K562 (cell line): ENCODE measurements around the gene ASB2. TPM values are rescaled to one million over a fixed set of nuclear protein-coding genes. Genes with fewer than 3 reads are reported as not detected.

Experiments
- ATAC-seq: fragments of 200-7000 bp; cut with Tn5 transposase; 3 replicates; pipeline ENCODE4 v1.9.1; 2020; ENCODE audit warnings: moderate library complexity
- BruUV-seq: library from RNA; stranded (reverse); fragments of 400-500 nt; replicated peaks from 2 replicates; lab custom pipeline; 2021; lab: Mats Ljungman, UMichigan
- CTCF ChIA-PET: fragments of 300-600 bp; formaldehyde crosslinking; extraction: SDS; loops from one replicate; lab custom pipeline; 2021; ENCODE audit warnings: low intra/inter-chr PET ratio; lab: Yijun Ruan, JAX
- POLR2A ChIA-PET: fragments of 300-600, 350-650 bp; sonication (Branson Sonifier 250); formaldehyde crosslinking; extraction: SDS; loops from one replicate; lab custom pipeline; 2021; ENCODE audit warnings: antibody characterized with exemption, inconsistent platforms; lab: Yijun Ruan, JAX
- DNase-seq, 4 experiments: peaks; one replicate each; pipeline versions ENCODE4 v3.0.0 to v3.0.0-alpha.2; 2011 to 2018; ENCODE audit warnings: low spot score in 3 of 4, mixed read lengths in 3 of 4; ENCODE audit errors: extremely low read depth in 1 of 4
- FAIRE-seq: peaks from 2 replicates; lab custom pipeline; 2011; peaks lifted over from hg19 to GRCh38; lab: Jason Lieb, UNC
- H2AFZ ChIP-seq: 2 replicates; pipeline ENCODE4 v1.6.0; 2011; ENCODE audit warnings: low read depth, low read length, control low read depth, inconsistent platforms
- H3K27ac ChIP-seq: fragments of 200-600 bp; 3 replicates; pipeline ENCODE4 v1.8.0; 2011; ENCODE audit warnings: low read depth, mild to moderate bottlenecking, control low read depth, inconsistent platforms, low read length, moderate library complexity, mixed read lengths; ENCODE audit errors: extremely low read depth
- H3K27me3 ChIP-seq, 2 experiments: fragments of 300-600 bp in 1 of 2; 2 replicates in 1 of 2; 3 replicates in 1 of 2; pipeline versions ENCODE4 v1.6.0 to v1.8.0; 2011; ENCODE audit warnings: inconsistent platforms in 2 of 2, low read length in 2 of 2, mild to moderate bottlenecking in 1 of 2, mixed read lengths in 1 of 2, moderate library complexity in 1 of 2; ENCODE audit not compliant: control insufficient read depth in 2 of 2, insufficient read depth in 2 of 2
- H3K36me3 ChIP-seq: fragments of 300-600 bp; 3 replicates; pipeline ENCODE4 v1.8.0; 2011; ENCODE audit warnings: mild to moderate bottlenecking, low read length, inconsistent platforms; ENCODE audit not compliant: control insufficient read depth, insufficient read depth
- H3K4me1 ChIP-seq, 2 experiments: fragments of 200-600 bp in 1 of 2; replicated peaks in 1 of 2; 2 replicates in 1 of 2; 3 replicates in 1 of 2; pipeline versions ENCODE4 v1.5.1 to v1.8.0; 2011; ENCODE audit warnings: inconsistent platforms in 2 of 2, low read length in 2 of 2, mild to moderate bottlenecking in 1 of 2, mixed read lengths in 1 of 2, moderate library complexity in 1 of 2; ENCODE audit not compliant: control insufficient read depth in 2 of 2, insufficient read depth in 2 of 2
- H3K4me2 ChIP-seq: 2 replicates; pipeline ENCODE4 v1.6.1; 2011; ENCODE audit warnings: low read length, control low read depth, inconsistent platforms, mixed read lengths; ENCODE audit not compliant: insufficient read depth
- H3K4me3 ChIP-seq: fragments of 200-600 bp; sonication (generic), shearing (Covaris generic); 2 replicates; pipeline ENCODE4 v1.5.1; 2016; ENCODE audit warnings: control low read depth, inconsistent platforms
- H3K79me2 ChIP-seq: fragments of 200-600 bp; 3 replicates; pipeline ENCODE4 v1.8.0; 2011; ENCODE audit warnings: low read length, inconsistent platforms; ENCODE audit not compliant: control insufficient read depth, insufficient read depth
- H3K9ac ChIP-seq, 2 experiments: 2 replicates each; pipeline versions ENCODE4 v1.6.0 to v1.6.1; 2011; ENCODE audit warnings: low read depth in 2 of 2, low read length in 2 of 2, control low read depth in 1 of 2, inconsistent platforms in 1 of 2, mild to moderate bottlenecking in 1 of 2, mixed read lengths in 1 of 2; ENCODE audit not compliant: insufficient read depth in 1 of 2
- H3K9me1 ChIP-seq: one replicate; pipeline ENCODE4 v1.6.0; 2011; ENCODE audit warnings: inconsistent platforms, mild to moderate bottlenecking, low read length, moderate library complexity; ENCODE audit not compliant: control insufficient read depth, insufficient read depth
- H3K9me3 ChIP-seq: replicated peaks from 2 replicates; pipeline ENCODE4 v1.5.1; 2011; ENCODE audit warnings: low read depth, low read length, inconsistent platforms; ENCODE audit not compliant: control insufficient read depth, insufficient read depth
- H4K20me1 ChIP-seq: replicated peaks from 2 replicates; pipeline ENCODE4 v1.6.1; 2011; ENCODE audit warnings: low read length, inconsistent platforms, mixed read lengths; ENCODE audit not compliant: control insufficient read depth, insufficient read depth
- E2F4 ChIP-seq: sonication (generic); formaldehyde crosslinking; IDR thresholded peaks from 2 replicates; pipeline ENCODE4 v1.8.0; 2022; ENCODE audit warnings: mild to moderate bottlenecking, low read depth, missing genetic modification reagents
- GABPB2 ChIP-seq: fragments of 250-450 bp; sonication (Bioruptor Pico); conservative IDR thresholded peaks from 2 replicates; pipeline ENCODE4 v1.5.1; 2021; ENCODE audit warnings: mild to moderate bottlenecking
- ILK ChIP-seq: fragments of 450-650 bp; IDR thresholded peaks from 2 replicates; pipeline ENCODE4 v1.6.1; 2016; ENCODE audit warnings: missing genetic modification characterization, low read depth, mild to moderate bottlenecking, missing compliant biosample characterization, moderate library complexity, borderline replicate concordance
- SOX6 ChIP-seq: fragments of 450-650 bp; IDR thresholded peaks from 2 replicates; pipeline ENCODE4 v1.6.1; 2014; ENCODE audit warnings: mild to moderate bottlenecking
- ZNF507 ChIP-seq: conservative IDR thresholded peaks from 2 replicates; pipeline ENCODE4 v1.6.1; 2017; ENCODE audit warnings: missing genetic modification characterization, missing compliant biosample characterization
- ZNF778 ChIP-seq: fragments of 450-650 bp; formaldehyde crosslinking; IDR thresholded peaks from 2 replicates; pipeline ENCODE4 v1.4.0; 2020; ENCODE audit warnings: mild to moderate bottlenecking, moderate library complexity
- WGBS: fragments of 100-300 bp; shearing (Covaris generic); methylation state at CpG from one replicate; pipeline ENCODE4 v1.1.6; 2016; ENCODE audit warnings: low coverage, mixed read lengths; ENCODE audit not compliant: insufficient coverage; ENCODE audit errors: missing lambda C conversion rate; 5-methylcytosine and 5-hydroxymethylcytosine counted together
- in situ Hi-C: fragments of 300-500 bp; cut with MboI; formaldehyde crosslinking; loops from 4 replicates; pipeline ENCODE4 v1.15.0; 2018; ENCODE audit warnings: inconsistent platforms, mixed read lengths
- intact Hi-C: fragments of 100-400 bp; cut with micrococcal nuclease; formaldehyde crosslinking; loops from 2 replicates; pipeline ENCODE4 v1.14.2; 2022
- polyA plus RNA-seq, 8 experiments: library from polyadenylated mRNA; depleted of rRNA in 4 of 8; stranded (reverse) in 5 of 8; unstranded in 3 of 8; fragments of >200 nt; fragmentation: Nextera tagmentation in 2 of 8; fragmentation: Illumina TruSeq in 1 of 8; extraction: Ambion mirVana in 2 of 8; extraction: Trizol in 1 of 8; gene quantifications; 2 replicates each; pipeline versions ENCODE4 v1.2.1 to v1.2.3, GENCODE V29; 2011 to 2014; ENCODE audit warnings: inconsistent platforms in 1 of 8, missing spikeins in 1 of 8
- total RNA-seq, 7 experiments: library from RNA; depleted of rRNA in 6 of 7; stranded (reverse); fragments of >200 nt in 6 of 7; fragmentation: Illumina TruSeq in 2 of 7; extraction: Trizol in 2 of 7; gene quantifications; 2 replicates each; pipeline versions ENCODE4 v1.2.1 to v1.2.3, GENCODE V29; 2011 to 2021; ENCODE audit warnings: low replicate concordance in 1 of 7

Gene ASB2
- total and polyA plus RNA-seq, 9 of the 15 experiments (the other 6 are each of a cell fraction or from before 2014, with no cell fraction given): not detected

GRCh38 chr14:93892505-93892839, 83.9 kb downstream of the ASB2 start:
- no peak overlapping the region for H2AFZ ChIP-seq
- no peaks in the 10 kb centered on the region for H3K36me3 ChIP-seq
- H3K79me2 ChIP-seq: no peaks in the 10 kb centered on the region
- POLR2A ChIA-PET: interaction anchor here (0.7 kb wide), 1 partner anchor 274 kb away, joined by 3 read pairs; no protein-coding TSS in a partner anchor
- FAIRE-seq (no peak), ATAC-seq (no peak), DNase-seq (no peak)
- no peak overlapping the region for H3K9ac ChIP-seq
- intact Hi-C loops (loop anchor here (2.0 kb wide), 1 partner anchor 238 kb away; no protein-coding TSS in a partner anchor), in situ Hi-C loops (no loop called here)
- WGBS: 5% methylated on average over 5 of the region's 5 CpGs
- CTCF ChIA-PET: no interaction called here
- no peak overlapping the region for H3K27ac ChIP-seq
- no peaks in the 10 kb centered on the region for H3K9me3 ChIP-seq
- no peaks in the 10 kb centered on the region for H4K20me1 ChIP-seq
- no peak overlapping the region for H3K4me3 ChIP-seq
- no peaks in the 10 kb centered on the region for H3K4me1 ChIP-seq
- no peak overlapping the region for H3K4me2 ChIP-seq
- TF ChIP-seq E2F4 (CRISPR knock-in tag) (no peak), GABPB2 (CRISPR knock-in tag) (no peak), ZNF778 (no peak), ILK (tag) (no peak), ZNF507 (tag) (no peak), SOX6 (no peak)
- peaks cover 0 to 17% of the 10 kb centered on the region in 2 experiments; a peak in 2 of 5 replicates for H3K27me3 ChIP-seq
- H3K9me1 ChIP-seq: no peaks in the 10 kb centered on the region
- BruUV-seq: no TSS peak
